ENCODE results near the gene NFATC2. TPM values are rescaled to one million over a fixed set of nuclear protein-coding genes. Genes with fewer than 3 reads are reported as not detected.

The NFATC2 gene
- total RNA-seq, 1 experiment from 2014 or later: 32.3 TPM

GRCh38 chr20:51491393-51491792, 51.1 kb downstream of the NFATC2 start:
- Histone ChIP-seq H3K27me3 (ENCODE audit: low read length) (no peaks in the 10 kb centered on the region), H3K79me2 (ENCODE audit: low read length) (peaks cover 99% of the 10 kb centered on the region), H3K4me3 (ENCODE audit: low read length) (no peak overlapping the region), H3K4me1 (ENCODE audit: low read length) (peaks cover 10% of the 10 kb centered on the region), H3K9ac (ENCODE audit: low read length) (no peak overlapping the region), H4K20me1 (ENCODE audit: insufficient read depth, low read depth, low read length) (no peaks in the 10 kb centered on the region), H2AFZ (ENCODE audit: low read length) (no peak overlapping the region), H3K9me3 (ENCODE audit: low read length) (no peaks in the 10 kb centered on the region), H3K9me2 (replicated peaks; ENCODE audit: insufficient read depth, low read length) (no peaks in the 10 kb centered on the region), H3K36me3 (ENCODE audit: insufficient read depth, low read length) (peaks cover 25% of the 10 kb centered on the region; the same call in 1 of the 2 replicates), H3K27ac (ENCODE audit: low read length) (peak overlapping the region; percentile 44; the same call in 1 of the 2 replicates), H3K4me2 (ENCODE audit: low read depth, low read length, poor library complexity, severe bottlenecking) (no peak overlapping the region)
- no peak for DNase-seq

DNA sequence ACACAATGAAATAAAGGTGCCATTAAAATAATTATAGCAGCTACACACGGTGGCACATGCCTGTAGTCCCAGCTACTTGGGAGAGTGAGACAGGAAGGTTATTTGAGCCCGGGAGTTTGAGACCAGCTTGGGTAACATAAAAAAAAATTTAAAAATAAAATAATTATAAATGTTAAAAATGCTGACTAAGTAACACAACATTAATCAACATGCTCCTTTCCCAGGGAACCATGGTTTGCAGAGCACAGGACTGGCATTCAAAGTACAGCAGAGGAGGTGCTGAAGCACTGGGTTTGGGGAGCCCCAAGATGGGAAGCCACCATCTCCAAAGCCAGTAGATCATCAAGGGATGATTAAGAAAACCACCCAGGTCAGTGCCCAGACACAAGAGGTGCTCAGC, 51.9 kb downstream of the NFATC2 start:
- Histone ChIP-seq H3K79me2 (ENCODE audit: low read length) (peaks cover 99% of the 10 kb centered on the region), H3K27me3 (ENCODE audit: low read length) (no peaks in the 10 kb centered on the region), H3K27ac (ENCODE audit: low read length) (peak overlapping the region; percentile 44; the same call in 1 of the 2 replicates), H3K4me1 (ENCODE audit: low read length) (peaks cover 3% of the 10 kb centered on the region), H4K20me1 (ENCODE audit: insufficient read depth, low read depth, low read length) (no peaks in the 10 kb centered on the region), H3K36me3 (ENCODE audit: insufficient read depth, low read length) (peaks cover 26% of the 10 kb centered on the region; the same call in 1 of the 2 replicates), H3K9ac (ENCODE audit: low read length) (no peak overlapping the region), H3K9me2 (replicated peaks; ENCODE audit: insufficient read depth, low read length) (no peaks in the 10 kb centered on the region), H3K4me2 (ENCODE audit: low read depth, low read length, poor library complexity, severe bottlenecking) (no peak overlapping the region), H3K4me3 (ENCODE audit: low read length) (no peak overlapping the region), H3K9me3 (ENCODE audit: low read length) (no peaks in the 10 kb centered on the region), H2AFZ (ENCODE audit: low read length) (no peak overlapping the region)
- no peak for DNase-seq

DNA sequence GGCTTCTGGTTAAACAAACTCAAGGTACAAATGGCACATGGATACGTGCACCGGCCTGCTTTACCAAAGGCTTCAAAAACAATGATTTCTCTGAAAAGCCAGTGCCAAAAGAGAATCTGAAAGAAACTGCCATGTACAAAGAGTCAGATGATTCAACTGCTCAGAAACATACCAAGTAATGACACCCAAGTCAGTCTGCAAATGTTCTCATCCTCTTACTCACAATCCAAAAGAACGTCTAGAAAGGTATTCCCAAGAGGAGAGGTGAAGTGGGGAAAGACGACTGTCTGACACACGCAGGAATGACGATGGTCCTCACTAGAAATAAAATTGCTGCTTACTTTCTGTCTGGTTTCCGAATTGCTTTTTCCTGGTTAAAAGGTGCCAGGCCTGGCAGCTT, 52.9 kb downstream of the NFATC2 start:
- no peak overlapping the region for H3K4me2 ChIP-seq (ENCODE audit: low read depth, low read length, poor library complexity, severe bottlenecking)
- H3K4me3 ChIP-seq (ENCODE audit: low read length): no peak overlapping the region

DNA sequence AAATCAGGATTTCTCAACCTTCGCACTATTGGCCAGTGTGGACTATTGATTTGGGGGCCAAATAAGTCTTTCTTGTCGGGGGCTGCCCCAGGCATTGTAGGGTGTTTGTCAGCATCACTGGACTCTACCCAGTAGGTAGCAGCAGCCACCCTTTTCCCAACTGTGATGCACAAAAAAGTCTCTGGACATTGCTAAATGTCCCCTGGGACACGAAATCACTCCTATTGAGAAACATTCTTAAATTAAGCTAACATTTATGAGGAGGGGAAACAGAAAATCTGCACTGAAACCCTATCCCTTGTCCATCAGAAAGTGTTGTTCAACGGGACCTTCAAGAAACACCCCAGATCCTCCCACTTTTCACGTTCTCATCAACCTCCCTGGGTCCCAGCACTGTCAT, 54.2 kb downstream of the NFATC2 start:
- H3K9me2 ChIP-seq (replicated peaks; ENCODE audit: insufficient read depth, low read length): no peaks in the 10 kb centered on the region
- H3K79me2 ChIP-seq (ENCODE audit: low read length): peaks cover 99% of the 10 kb centered on the region
- no peaks in the 10 kb centered on the region for H4K20me1 ChIP-seq (ENCODE audit: insufficient read depth, low read depth, low read length)
- H3K4me3 ChIP-seq (ENCODE audit: low read length): no peak overlapping the region
- no peak overlapping the region for H3K4me2 ChIP-seq (ENCODE audit: low read depth, low read length, poor library complexity, severe bottlenecking)
- H3K9me3 ChIP-seq (ENCODE audit: low read length): no peaks in the 10 kb centered on the region
- no peaks in the 10 kb centered on the region for H3K27me3 ChIP-seq (ENCODE audit: low read length)
- H3K4me1 ChIP-seq (ENCODE audit: low read length): peaks cover 14% of the 10 kb centered on the region; the same call in 1 of the 2 replicates
- no peak for DNase-seq
- H2AFZ ChIP-seq (ENCODE audit: low read length): no peak overlapping the region
- H3K36me3 ChIP-seq (ENCODE audit: insufficient read depth, low read length): peaks cover 24% of the 10 kb centered on the region; the same call in 1 of the 2 replicates
- H3K27ac ChIP-seq (ENCODE audit: low read length): no peak overlapping the region
- no peak overlapping the region for H3K9ac ChIP-seq (ENCODE audit: low read length)

More for the DNA sequence above, 52.9 kb downstream of the NFATC2 start:
- peaks cover 8% of the 10 kb centered on the region; the same call in 1 of the 2 replicates for H3K4me1 ChIP-seq (ENCODE audit: low read length)
- peaks cover 99% of the 10 kb centered on the region for H3K79me2 ChIP-seq (ENCODE audit: low read length)
- no peaks in the 10 kb centered on the region for H3K9me3 ChIP-seq (ENCODE audit: low read length)
- peak overlapping the region; percentile 24; the same call in 1 of the 2 replicates for H3K27ac ChIP-seq (ENCODE audit: low read length)
- no peak overlapping the region for H2AFZ ChIP-seq (ENCODE audit: low read length)
- H3K27me3 ChIP-seq (ENCODE audit: low read length): no peaks in the 10 kb centered on the region
- no peaks in the 10 kb centered on the region for H4K20me1 ChIP-seq (ENCODE audit: insufficient read depth, low read depth, low read length)
- H3K9ac ChIP-seq (ENCODE audit: low read length): no peak overlapping the region
- no peak for DNase-seq
- no peaks in the 10 kb centered on the region for H3K9me2 ChIP-seq (replicated peaks; ENCODE audit: insufficient read depth, low read length)
- H3K36me3 ChIP-seq (ENCODE audit: insufficient read depth, low read length): peaks cover 24% of the 10 kb centered on the region; the same call in 1 of the 2 replicates

DNA sequence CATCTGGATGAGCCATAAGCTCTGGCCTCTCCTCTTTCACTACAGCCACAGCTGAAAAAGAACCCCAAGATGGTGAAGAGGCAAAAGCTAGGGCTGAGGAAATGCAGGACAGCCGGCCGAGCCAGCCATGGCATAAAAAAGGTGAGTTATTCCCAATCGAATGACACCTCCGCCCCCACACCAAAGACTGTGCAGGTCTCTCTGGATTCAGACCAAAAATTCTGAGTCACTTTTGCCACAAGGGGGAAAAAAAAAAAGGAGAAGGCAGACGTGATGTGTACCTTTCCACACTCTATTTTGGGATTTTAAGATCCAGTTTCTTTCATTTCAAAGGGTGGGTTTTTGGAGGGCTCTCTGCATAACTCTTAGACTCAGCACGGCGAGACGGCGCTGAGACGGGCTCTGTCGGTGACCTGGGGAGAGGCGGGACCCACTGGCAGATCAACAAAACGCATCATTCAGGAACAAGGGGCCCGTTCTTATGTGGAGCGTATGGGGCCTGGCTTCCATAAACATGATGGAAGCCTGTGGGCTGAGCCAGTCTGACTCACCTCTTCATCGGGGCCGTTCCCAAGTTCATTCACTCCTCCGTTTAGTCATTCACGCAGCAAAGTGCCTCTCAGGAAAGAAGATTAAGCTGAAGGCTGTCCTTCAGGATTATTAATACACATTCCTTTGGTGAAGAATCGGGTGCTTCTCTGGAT, 54.8 kb downstream of the NFATC2 start:
- Histone ChIP-seq H3K4me3 (ENCODE audit: low read length) (no peak overlapping the region), H3K9ac (ENCODE audit: low read length) (no peak overlapping the region), H3K9me3 (ENCODE audit: low read length) (no peaks in the 10 kb centered on the region), H3K4me1 (ENCODE audit: low read length) (peaks cover 19% of the 10 kb centered on the region), H3K4me2 (ENCODE audit: low read depth, low read length, poor library complexity, severe bottlenecking) (no peak overlapping the region), H4K20me1 (ENCODE audit: insufficient read depth, low read depth, low read length) (no peaks in the 10 kb centered on the region), H2AFZ (ENCODE audit: low read length) (no peak overlapping the region), H3K27ac (ENCODE audit: low read length) (no peak overlapping the region), H3K27me3 (ENCODE audit: low read length) (no peaks in the 10 kb centered on the region), H3K36me3 (ENCODE audit: insufficient read depth, low read length) (peaks cover 28% of the 10 kb centered on the region; the same call in 1 of the 2 replicates), H3K79me2 (ENCODE audit: low read length) (peaks cover 99% of the 10 kb centered on the region), H3K9me2 (replicated peaks; ENCODE audit: insufficient read depth, low read length) (no peaks in the 10 kb centered on the region)
- no peak for DNase-seq

DNA sequence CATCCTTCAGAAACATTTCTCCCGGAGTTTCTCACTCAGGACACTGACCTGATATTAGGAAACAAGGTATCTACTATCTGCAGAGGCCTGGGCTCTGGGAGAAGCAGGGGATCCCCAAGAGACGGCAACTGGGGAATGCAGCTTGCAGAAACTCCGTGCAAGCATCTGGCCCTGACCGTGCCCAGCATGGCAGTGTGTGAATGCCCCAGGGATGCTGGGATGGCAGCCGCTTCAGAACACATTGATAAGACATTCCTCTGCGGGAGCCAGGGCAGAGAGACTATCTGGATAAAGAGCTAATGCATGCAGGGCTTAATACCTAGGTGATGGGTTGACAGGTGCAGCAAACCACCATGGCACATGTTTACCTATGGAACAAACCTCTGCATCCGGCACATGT, 55.4 kb downstream of the NFATC2 start:
- Histone ChIP-seq H3K4me2 (ENCODE audit: low read depth, low read length, poor library complexity, severe bottlenecking) (no peak overlapping the region), H4K20me1 (ENCODE audit: insufficient read depth, low read depth, low read length) (no peaks in the 10 kb centered on the region), H3K27ac (ENCODE audit: low read length) (no peak overlapping the region), H3K4me1 (ENCODE audit: low read length) (peaks cover 26% of the 10 kb centered on the region), H3K4me3 (ENCODE audit: low read length) (no peak overlapping the region), H3K9ac (ENCODE audit: low read length) (no peak overlapping the region), H3K9me2 (replicated peaks; ENCODE audit: insufficient read depth, low read length) (no peaks in the 10 kb centered on the region), H3K9me3 (ENCODE audit: low read length) (no peaks in the 10 kb centered on the region), H2AFZ (ENCODE audit: low read length) (no peak overlapping the region), H3K36me3 (ENCODE audit: insufficient read depth, low read length) (peaks cover 33% of the 10 kb centered on the region; the same call in 1 of the 2 replicates), H3K27me3 (ENCODE audit: low read length) (no peaks in the 10 kb centered on the region), H3K79me2 (ENCODE audit: low read length) (peaks cover 99% of the 10 kb centered on the region)
- DNase-seq: no peak

DNA sequence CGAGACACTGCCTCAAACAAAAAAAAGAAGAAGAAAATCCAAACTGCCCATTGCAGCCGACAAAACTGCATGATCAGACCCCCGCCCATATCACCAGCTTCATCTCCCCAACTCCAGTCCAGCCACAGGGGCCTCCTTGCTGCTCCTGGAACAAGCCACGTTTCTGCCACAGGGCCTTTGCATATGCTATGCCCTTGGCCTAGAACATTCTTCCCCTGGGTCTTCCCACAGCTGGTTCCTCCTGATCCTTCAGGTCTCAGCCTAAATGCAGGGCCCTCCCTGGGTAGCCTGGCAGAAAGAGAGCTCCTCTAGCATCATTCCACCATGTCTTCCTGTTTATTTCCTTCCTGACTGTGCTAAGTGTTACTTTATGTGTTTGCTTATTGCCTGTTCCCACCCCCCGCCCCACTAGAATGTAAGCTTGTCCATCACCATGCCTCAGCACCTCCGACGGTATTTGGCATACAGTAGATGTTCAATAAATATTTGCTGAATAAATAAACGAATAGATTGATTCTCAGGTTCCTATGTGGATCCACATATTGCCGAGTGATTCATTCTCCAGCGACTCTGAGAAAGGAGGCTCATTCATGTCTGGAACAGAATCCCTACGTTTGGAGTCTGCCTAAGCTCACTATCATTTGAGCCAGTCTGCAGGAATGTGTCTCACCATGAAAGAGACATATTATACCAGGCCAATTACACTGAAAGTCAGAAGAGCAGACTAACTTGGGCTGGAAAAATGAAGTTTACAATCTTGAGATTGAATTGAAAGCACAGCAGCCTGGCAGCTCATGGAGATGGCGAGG, 56.1 kb downstream of the NFATC2 start:
- H3K9me2 ChIP-seq (replicated peaks; ENCODE audit: insufficient read depth, low read length): no peaks in the 10 kb centered on the region
- H3K36me3 ChIP-seq (ENCODE audit: insufficient read depth, low read length): peaks cover 38% of the 10 kb centered on the region
- H3K4me2 ChIP-seq (ENCODE audit: low read depth, low read length, poor library complexity, severe bottlenecking): no peak overlapping the region
- H3K79me2 ChIP-seq (ENCODE audit: low read length): peaks cover 99% of the 10 kb centered on the region
- no peak overlapping the region for H3K27ac ChIP-seq (ENCODE audit: low read length)
- H3K9me3 ChIP-seq (ENCODE audit: low read length): no peaks in the 10 kb centered on the region
- peaks cover 30% of the 10 kb centered on the region for H3K4me1 ChIP-seq (ENCODE audit: low read length)
- no peak for DNase-seq
- no peaks in the 10 kb centered on the region for H3K27me3 ChIP-seq (ENCODE audit: low read length)
- H4K20me1 ChIP-seq (ENCODE audit: insufficient read depth, low read depth, low read length): no peaks in the 10 kb centered on the region
- no peak overlapping the region for H3K9ac ChIP-seq (ENCODE audit: low read length)
- no peak overlapping the region for H2AFZ ChIP-seq (ENCODE audit: low read length)
- no peak overlapping the region for H3K4me3 ChIP-seq (ENCODE audit: low read length)

DNA sequence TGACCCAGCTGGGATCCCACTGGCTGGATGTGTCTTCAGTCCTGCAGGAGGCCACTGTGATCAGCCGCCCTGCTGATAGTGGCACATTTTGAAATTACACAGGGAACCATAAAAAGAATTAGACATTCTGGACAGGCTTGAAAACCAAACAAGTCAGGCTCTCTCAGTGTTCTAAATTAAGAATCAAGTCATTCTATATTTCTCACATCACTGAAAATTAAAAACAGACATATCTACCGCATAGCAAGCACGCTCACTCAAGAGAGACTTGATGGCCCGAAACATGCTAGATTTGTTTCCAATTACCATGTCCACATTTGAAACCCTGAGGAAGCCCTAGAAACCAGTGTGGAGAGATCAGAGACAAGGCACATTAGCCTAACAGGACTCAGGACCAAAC, 57.7 kb downstream of the NFATC2 start:
- Histone ChIP-seq H3K4me2 (ENCODE audit: low read depth, low read length, poor library complexity, severe bottlenecking) (no peak overlapping the region), H2AFZ (ENCODE audit: low read length) (no peak overlapping the region), H4K20me1 (ENCODE audit: insufficient read depth, low read depth, low read length) (no peaks in the 10 kb centered on the region), H3K27ac (ENCODE audit: low read length) (peak overlapping the region; percentile 4; the same call in 1 of the 2 replicates), H3K4me1 (ENCODE audit: low read length) (peaks cover 34% of the 10 kb centered on the region), H3K79me2 (ENCODE audit: low read length) (peaks cover 100% of the 10 kb centered on the region), H3K36me3 (ENCODE audit: insufficient read depth, low read length) (peaks cover 47% of the 10 kb centered on the region), H3K4me3 (ENCODE audit: low read length) (no peak overlapping the region), H3K9me3 (ENCODE audit: low read length) (no peaks in the 10 kb centered on the region), H3K9me2 (replicated peaks; ENCODE audit: insufficient read depth, low read length) (no peaks in the 10 kb centered on the region), H3K27me3 (ENCODE audit: low read length) (no peaks in the 10 kb centered on the region), H3K9ac (ENCODE audit: low read length) (no peak overlapping the region)
- no peak for DNase-seq
